ENCODE measurements around the gene DBNDD1.

GRCh38 chr16:90022209-90023077, 3.2 kb upstream of the DBNDD1 start:
- TF ChIP-seq FOXA1 (IDR thresholded peaks at IDR 0.05) (no peak), BHLHE40 (IDR thresholded peaks at IDR 0.05; ENCODE audit: borderline replicate concordance) (no peak), LEF1 (IDR thresholded peaks at IDR 0.05; ENCODE audit: borderline replicate concordance) (no peak), FOXM1 (IDR thresholded peaks at IDR 0.05; ENCODE audit: borderline replicate concordance) (no peak), FOXK2 (IDR thresholded peaks at IDR 0.05) (no peak), ZNF384 (IDR thresholded peaks at IDR 0.05) (no peak), SP1 (IDR thresholded peaks at IDR 0.05) (peak; percentile 80), ARNT (IDR thresholded peaks at IDR 0.05) (no peak), ELF4 (IDR thresholded peaks at IDR 0.05) (peak; percentile 50; the same call in 1 of the 2 replicates)
- TF ChIP-seq, protein P1, sequence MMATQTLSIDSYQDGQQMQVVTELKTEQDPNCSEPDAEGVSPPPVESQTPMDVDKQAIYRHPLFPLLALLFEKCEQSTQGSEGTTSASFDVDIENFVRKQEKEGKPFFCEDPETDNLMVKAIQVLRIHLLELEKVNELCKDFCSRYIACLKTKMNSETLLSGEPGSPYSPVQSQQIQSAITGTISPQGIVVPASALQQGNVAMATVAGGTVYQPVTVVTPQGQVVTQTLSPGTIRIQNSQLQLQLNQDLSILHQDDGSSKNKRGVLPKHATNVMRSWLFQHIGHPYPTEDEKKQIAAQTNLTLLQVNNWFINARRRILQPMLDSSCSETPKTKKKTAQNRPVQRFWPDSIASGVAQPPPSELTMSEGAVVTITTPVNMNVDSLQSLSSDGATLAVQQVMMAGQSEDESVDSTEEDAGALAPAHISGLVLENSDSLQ (IDR thresholded peaks at IDR 0.05): no peak
